Measurements from ENCODE around the gene NRSN1. TPM values are rescaled to one million over a fixed set of nuclear protein-coding genes. Genes with fewer than 3 reads are reported as not detected.

NRSN1 gene
- total and polyA plus RNA-seq, 4 donors: not detected

DNA sequence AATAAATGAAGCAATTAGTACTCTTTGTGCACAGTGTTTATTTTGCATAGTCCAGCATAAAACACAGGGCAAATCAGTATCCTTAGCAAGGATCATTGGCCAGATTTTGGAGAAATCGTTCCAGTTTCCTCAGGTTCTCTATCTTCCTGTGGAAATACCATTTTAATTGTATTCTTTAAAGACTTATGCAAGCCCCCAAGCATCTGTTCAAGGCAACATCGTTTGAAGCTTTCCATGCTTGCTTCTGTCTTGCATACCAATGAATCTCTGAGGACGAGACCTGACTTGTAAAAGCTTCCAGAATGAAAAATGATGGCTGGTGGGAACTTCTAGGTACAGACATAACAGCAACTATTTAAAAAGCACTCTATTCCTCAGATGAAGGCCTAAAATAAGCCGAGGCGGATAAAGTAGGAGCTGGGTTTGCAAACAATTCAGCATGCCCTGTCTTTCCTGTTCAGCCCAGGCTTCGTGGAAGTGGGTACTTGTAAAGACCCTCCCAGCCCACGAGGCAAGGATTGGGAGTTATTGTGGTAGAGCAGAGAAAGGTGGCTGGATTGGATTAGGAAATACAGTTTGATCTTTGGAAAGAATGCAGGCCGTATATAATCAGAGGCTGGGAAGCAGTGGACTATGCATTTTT is 21.6 kb downstream of the NRSN1 start:
- no peaks in the 10 kb centered on the region for H3K36me3 ChIP-seq (ENCODE audit: control insufficient read depth in 4 of 4, insufficient read depth in 3 of 4, low read depth in 1 of 4, low read length in 3 of 4)
- no peak for DNase-seq (ENCODE audit: low spot score)
- no peak for TF ChIP-seq TAF1 (conservative IDR thresholded peaks at IDR 0.05)
- TF ChIP-seq HNF4G (IDR thresholded peaks at IDR 0.05): no peak
- no peak for TF ChIP-seq YY1 (IDR thresholded peaks at IDR 0.05)
- TF ChIP-seq, protein P1, sequence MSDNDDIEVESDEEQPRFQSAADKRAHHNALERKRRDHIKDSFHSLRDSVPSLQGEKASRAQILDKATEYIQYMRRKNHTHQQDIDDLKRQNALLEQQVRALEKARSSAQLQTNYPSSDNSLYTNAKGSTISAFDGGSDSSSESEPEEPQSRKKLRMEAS (IDR thresholded peaks at IDR 0.05): no peak
- no peak for TF ChIP-seq NR2F2 (IDR thresholded peaks at IDR 0.05)
- no peak for TF ChIP-seq SP1 (IDR thresholded peaks at IDR 0.05)
- TF ChIP-seq FOXA1 (IDR thresholded peaks at IDR 0.05): no peak
- no peak for TF ChIP-seq EGR1 (IDR thresholded peaks at IDR 0.05; ENCODE audit: low read depth in 2 of 2)
- TF ChIP-seq, protein P2, sequence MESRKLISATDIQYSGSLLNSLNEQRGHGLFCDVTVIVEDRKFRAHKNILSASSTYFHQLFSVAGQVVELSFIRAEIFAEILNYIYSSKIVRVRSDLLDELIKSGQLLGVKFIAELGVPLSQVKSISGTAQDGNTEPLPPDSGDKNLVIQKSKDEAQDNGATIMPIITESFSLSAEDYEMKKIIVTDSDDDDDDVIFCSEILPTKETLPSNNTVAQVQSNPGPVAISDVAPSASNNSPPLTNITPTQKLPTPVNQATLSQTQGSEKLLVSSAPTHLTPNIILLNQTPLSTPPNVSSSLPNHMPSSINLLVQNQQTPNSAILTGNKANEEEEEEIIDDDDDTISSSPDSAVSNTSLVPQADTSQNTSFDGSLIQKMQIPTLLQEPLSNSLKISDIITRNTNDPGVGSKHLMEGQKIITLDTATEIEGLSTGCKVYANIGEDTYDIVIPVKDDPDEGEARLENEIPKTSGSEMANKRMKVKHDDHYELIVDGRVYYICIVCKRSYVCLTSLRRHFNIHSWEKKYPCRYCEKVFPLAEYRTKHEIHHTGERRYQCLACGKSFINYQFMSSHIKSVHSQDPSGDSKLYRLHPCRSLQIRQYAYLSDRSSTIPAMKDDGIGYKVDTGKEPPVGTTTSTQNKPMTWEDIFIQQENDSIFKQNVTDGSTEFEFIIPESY (IDR thresholded peaks at IDR 0.05): no peak
- TF ChIP-seq, protein P3, sequence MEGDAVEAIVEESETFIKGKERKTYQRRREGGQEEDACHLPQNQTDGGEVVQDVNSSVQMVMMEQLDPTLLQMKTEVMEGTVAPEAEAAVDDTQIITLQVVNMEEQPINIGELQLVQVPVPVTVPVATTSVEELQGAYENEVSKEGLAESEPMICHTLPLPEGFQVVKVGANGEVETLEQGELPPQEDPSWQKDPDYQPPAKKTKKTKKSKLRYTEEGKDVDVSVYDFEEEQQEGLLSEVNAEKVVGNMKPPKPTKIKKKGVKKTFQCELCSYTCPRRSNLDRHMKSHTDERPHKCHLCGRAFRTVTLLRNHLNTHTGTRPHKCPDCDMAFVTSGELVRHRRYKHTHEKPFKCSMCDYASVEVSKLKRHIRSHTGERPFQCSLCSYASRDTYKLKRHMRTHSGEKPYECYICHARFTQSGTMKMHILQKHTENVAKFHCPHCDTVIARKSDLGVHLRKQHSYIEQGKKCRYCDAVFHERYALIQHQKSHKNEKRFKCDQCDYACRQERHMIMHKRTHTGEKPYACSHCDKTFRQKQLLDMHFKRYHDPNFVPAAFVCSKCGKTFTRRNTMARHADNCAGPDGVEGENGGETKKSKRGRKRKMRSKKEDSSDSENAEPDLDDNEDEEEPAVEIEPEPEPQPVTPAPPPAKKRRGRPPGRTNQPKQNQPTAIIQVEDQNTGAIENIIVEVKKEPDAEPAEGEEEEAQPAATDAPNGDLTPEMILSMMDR (IDR thresholded peaks at IDR 0.05; ENCODE audit: low read depth, low read length, missing input control): no peak
- no peak for TF ChIP-seq RAD21 (IDR thresholded peaks at IDR 0.05)
- TF ChIP-seq JUND (IDR thresholded peaks at IDR 0.05): no peak
- no peak for TF ChIP-seq RXRA (IDR thresholded peaks at IDR 0.05)
- no peak for TF ChIP-seq HNF4A (conservative IDR thresholded peaks at IDR 0.05)
- TF ChIP-seq, protein P4, sequence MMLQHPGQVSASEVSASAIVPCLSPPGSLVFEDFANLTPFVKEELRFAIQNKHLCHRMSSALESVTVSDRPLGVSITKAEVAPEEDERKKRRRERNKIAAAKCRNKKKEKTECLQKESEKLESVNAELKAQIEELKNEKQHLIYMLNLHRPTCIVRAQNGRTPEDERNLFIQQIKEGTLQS (IDR thresholded peaks at IDR 0.05): no peak
- no peak for TF ChIP-seq GABPA (IDR thresholded peaks at IDR 0.05 in 1 of 2, conservative IDR thresholded peaks at IDR 0.05 in 1 of 2)
- TF ChIP-seq, protein P5, sequence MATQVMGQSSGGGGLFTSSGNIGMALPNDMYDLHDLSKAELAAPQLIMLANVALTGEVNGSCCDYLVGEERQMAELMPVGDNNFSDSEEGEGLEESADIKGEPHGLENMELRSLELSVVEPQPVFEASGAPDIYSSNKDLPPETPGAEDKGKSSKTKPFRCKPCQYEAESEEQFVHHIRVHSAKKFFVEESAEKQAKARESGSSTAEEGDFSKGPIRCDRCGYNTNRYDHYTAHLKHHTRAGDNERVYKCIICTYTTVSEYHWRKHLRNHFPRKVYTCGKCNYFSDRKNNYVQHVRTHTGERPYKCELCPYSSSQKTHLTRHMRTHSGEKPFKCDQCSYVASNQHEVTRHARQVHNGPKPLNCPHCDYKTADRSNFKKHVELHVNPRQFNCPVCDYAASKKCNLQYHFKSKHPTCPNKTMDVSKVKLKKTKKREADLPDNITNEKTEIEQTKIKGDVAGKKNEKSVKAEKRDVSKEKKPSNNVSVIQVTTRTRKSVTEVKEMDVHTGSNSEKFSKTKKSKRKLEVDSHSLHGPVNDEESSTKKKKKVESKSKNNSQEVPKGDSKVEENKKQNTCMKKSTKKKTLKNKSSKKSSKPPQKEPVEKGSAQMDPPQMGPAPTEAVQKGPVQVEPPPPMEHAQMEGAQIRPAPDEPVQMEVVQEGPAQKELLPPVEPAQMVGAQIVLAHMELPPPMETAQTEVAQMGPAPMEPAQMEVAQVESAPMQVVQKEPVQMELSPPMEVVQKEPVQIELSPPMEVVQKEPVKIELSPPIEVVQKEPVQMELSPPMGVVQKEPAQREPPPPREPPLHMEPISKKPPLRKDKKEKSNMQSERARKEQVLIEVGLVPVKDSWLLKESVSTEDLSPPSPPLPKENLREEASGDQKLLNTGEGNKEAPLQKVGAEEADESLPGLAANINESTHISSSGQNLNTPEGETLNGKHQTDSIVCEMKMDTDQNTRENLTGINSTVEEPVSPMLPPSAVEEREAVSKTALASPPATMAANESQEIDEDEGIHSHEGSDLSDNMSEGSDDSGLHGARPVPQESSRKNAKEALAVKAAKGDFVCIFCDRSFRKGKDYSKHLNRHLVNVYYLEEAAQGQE (IDR thresholded peaks at IDR 0.05): no peak
- TF ChIP-seq FOXA2 (IDR thresholded peaks at IDR 0.05): no peak
- no peak overlapping the region for H3K9ac ChIP-seq (ENCODE audit: low read depth in 1 of 2, low read length in 2 of 2)
- H3K4me3 ChIP-seq (ENCODE audit: low read depth in 1 of 3, low read length in 3 of 3): no peak overlapping the region
- no peak overlapping the region for H3K27ac ChIP-seq (ENCODE audit: low read depth in 1 of 2, low read length in 2 of 2)
- no peaks in the 10 kb centered on the region for H3K9me3 ChIP-seq (ENCODE audit: control insufficient read depth in 4 of 4, low read length in 3 of 4)
- H3K4me1 ChIP-seq (ENCODE audit: control insufficient read depth in 4 of 4, insufficient read depth in 4 of 4, low read length in 3 of 4): no peaks in the 10 kb centered on the region
- peaks cover 0 to 2% (median 0%) of the 10 kb centered on the region in 4 donors for H3K27me3 ChIP-seq (ENCODE audit: control insufficient read depth in 4 of 4, insufficient read depth in 4 of 4, low read length in 3 of 4)
- WGBS: 68% methylated on average over 8 of the region's 8 CpGs

Measured in liver (tissue), 9 donors.